HG03045 (cell line): ENCODE measurements around the gene SHISA7.
A peak's percentile ranks its signal among the peaks of the same experiment; 100 is the strongest.

ENCODE experiments used
- ATAC-seq: cut with Tn5 transposase; IDR thresholded peaks from one replicate; pipeline ENCODE4 v1.9.1; 2021; ENCODE audit warnings: mild to moderate bottlenecking, moderate library complexity; ENCODE audit not compliant: unreplicated experiment

Gene SHISA7

DNA sequence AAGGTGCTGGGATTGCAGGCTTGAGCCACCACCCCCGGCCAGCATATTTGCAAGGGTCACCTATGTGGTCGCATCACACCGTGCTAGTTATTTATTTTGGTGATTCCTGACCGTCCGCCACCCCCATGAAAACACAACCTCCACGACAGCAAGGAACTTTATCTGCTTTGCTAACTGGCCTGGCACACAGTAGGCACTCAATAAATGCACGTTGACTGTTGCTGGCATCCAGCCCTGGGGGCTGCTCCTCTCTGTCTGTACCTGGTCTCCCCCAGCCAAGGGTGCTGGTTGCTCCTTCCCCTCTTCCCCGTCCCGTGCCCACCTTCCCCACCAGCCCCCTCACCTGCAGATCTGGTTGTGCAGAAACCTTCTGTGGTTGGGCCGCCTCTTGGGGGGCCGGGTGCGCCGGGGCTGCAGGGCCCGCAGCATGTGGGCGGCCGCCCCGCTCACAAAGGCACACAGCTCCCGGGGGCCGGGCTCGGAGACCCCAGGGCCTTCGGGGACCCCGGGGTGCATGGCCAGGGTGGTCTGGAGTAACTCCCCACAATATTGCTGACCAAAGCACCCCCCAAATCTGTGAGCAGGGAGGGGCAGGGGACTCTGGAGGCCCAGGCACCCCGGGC, 21.1 kb upstream of the SHISA7 start:
- no peak for ATAC-seq

DNA sequence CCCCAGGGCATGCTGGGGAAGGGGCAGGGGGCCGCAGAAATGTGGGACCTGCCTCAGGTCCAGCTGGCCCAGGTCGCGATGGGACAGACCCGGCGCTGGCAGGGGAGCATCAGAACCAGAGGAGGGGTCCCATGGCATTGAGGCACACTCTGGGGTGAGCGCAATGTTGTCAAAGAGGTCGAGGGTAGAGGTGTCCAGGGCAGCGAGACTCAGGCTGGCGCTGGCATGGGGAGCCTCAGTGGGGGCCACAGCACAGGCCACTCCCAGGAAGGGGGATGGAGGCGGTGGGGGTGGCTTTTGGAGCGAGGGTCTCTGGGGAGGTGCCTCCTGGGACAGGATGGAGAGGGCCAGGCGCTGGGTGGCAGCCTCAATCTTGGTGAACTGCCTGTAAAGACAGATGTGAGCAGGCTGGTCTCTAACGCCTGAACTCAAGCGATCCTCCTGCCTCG, 20.5 kb upstream of the SHISA7 start:
- ATAC-seq, result no peak

DNA sequence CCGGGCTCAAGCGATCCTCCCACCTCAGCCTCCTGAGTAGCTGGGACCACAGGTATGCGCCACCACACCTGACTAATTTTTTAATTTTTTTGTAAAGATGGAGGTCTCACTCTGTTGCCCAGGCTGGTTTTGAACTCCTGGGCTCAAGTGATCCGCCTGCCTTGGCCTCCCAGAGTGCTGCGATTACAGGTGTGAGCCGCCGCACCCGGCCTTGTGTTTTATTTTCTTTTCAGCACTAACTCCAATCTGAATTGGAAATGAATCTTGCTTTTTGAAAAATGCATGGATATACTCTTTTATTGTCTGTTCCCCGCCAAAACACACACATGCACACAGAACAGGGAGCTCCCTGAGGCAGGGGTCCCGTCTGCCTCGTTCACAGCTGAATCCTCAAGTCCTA, 19.6 kb upstream of the SHISA7 start:
- no peak for ATAC-seq

DNA sequence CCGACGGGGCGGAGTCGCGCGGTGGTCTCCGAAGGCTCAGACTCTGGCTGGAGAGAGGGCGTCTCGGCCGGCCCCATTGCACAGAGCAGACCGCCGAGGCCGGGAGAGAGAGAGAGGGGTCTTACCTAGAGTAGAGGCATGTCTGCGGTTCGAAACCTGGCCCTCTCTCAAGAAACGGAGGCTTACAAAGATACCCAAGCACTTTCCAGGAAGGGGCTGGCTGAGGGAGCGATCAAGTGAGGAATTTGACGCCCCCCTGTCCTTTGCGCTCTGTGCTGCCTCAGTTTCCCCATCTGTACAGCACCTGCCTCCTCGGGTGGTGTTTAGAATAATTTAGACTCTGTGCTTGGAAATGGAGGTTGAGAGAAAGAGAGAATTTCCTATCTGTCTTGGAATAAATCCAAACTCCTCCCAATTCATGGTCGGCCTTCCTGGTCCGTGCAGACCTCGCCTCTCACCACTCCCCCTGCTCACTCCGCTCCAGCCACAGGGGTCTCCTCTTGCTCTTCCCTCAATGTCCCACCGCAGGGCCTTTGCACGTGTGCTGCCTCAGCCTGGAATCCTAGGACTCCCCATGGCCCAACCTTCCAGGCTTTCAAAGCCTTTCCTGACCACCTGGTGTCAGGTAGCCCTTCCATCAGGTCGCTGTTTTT, 19.0 kb upstream of the SHISA7 start:
- ATAC-seq, result no peak

DNA sequence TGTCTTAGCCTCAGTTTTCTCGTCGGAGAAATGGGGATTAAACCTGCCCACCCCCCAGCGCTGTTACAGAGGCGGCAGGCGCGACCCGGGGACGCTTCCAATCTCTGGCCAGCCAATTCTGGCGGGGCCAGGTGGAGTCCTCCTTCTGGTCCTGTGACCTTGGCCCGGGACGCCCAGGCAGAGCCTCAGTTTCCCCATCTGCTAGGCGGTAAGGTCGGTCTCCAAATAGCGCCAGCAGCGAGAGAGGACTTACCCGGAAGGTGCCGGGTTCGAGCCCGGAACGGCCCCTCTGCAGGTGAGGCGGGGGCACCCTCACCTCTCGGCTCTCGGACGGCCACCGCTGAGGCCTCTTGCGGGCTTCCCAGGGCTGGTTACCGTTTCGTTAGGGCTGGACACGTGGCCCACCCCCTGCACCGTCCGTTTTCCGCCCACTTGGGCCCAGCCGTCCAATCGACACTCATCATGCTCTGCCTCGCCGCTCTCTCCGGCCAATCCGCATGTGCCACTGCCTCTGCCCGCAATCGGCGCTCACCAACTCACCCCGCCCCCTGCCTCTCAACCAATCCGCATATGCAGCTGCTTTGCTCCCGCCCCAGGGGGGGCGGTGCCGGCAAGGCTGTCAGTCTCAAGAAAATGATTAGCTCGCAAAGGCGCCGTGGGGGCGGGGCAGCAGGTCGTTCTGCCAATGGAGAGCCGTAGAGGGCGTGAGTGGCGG, 18.3 kb upstream of the SHISA7 start, which contains the start of gene ISOC2:
Gene ISOC2 (minus strand): TSS at position 384 of the 715 bp plus-strand sequence. CDS start 5,156 bp downstream, outside the sequence.
- peak; percentile 94 for ATAC-seq

DNA sequence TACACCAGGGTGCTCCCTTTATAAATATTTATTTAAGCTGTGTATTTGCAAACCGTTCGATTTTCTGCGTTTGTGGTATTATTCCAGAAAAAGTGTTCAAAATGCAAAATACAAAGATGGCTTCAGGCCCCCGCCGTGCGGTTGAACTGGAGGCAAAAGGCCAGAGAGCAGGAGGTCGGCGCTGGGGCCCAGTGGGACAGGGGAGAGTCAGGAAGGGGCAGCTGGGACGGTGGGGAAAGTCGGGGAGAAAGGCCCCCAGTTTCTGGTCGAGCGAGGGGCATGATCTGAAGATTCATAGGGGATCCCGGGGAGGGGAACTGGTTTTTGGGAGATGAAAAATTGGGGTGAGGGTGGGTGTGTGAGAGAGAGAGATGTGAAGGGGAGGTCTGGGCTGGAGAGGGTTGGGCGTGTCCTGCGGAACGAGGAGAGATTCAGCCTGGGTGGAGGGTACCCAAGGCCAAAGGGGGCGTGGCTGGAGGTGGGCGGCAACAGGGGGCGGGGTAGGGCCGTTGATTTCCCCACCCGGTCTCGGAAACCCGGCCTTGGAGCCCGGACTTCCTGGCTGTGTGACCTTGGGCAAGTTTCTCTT, 17.7 kb upstream of the SHISA7 start:
- ATAC-seq, result no peak

DNA sequence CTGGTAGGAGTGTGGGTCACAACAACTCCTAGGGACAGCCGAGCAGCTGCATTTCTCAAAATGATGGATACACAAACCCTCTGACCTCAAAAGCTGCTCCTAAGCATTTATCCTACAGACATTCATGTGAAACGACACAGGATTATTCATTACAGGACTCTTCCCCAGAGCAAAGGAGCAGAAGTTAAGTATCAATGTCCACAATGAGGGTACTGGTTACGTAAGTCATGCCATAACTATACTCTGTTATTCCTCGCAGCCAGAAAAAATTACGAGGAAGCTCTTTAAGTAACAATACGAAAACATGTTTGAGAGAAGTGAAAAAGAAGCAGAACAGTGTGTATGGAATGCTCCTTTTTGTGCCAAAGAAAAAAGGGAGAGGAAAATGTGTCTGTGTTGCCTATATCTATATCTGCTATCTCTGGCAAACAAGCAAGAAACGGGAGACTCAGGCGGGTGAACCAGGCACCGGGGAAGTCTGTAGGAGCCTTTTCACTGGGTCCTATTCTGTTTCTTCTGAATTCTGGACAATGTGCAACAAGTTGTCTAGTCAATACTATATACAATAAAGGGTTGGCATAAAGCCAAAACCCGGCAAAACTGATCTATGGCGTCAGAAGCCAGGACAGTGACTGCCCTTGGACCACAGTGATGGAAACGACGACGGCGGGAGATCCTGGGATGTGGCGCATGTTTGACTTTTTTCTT, 17.0 kb upstream of the SHISA7 start:
- no peak for ATAC-seq

DNA sequence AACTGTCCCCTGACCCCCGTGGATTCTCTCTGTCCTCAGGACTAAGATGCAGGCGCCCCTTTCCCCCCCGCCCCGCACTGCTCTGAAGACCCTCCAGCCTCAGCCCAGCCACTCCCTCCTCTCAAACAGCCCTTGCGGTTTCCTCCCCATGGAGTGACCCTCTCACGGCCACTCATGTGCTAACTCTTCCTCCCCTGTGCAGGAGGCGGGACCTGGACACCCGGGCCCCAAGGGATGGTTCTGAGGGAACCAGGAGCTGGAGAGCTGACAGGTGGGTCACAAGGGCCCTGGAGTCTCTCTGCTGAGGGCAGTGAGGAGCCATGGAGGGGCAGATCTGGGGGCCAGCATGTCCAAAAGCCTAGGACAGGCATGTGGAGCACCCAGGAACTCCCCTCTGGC, 16.4 kb upstream of the SHISA7 start:
- ATAC-seq, result no peak

DNA sequence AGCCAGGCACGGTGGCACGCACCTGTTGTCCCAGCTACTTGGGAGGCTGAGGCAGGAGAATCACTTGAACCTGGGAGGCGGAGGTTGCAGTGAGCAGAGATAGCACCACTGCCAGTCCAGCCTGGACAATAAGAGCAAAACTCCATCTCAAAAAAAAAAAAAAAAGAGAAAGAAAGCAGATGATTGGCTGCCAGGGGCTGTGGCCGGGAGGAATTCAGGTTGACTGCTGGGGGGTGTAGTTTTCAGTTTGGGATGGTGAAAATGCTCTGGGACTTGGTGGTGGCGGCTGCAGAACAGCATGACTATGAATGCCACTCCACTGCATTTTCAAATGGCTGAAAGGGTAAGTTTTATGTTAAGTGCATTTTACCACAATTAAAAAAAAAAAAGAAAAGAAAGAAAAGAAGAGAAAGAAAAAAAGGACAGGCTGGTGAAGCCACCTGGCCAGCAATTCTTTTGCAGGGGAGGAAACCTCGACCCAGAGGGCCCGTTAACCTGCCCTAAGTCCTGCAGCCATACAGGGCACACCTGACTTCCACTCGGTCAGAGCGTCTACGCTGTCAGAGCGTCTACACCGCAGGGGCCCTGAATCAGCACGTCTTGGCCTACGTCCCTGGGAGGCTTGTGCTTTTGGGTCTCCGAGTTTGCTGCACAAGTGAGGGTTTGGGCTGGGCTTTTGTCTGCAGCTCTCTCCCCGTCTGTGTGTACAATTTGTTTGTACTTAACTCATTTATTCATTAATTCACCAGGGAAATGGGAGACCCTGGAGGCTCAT, 14.8 kb upstream of the SHISA7 start:
- ATAC-seq, result no peak

DNA sequence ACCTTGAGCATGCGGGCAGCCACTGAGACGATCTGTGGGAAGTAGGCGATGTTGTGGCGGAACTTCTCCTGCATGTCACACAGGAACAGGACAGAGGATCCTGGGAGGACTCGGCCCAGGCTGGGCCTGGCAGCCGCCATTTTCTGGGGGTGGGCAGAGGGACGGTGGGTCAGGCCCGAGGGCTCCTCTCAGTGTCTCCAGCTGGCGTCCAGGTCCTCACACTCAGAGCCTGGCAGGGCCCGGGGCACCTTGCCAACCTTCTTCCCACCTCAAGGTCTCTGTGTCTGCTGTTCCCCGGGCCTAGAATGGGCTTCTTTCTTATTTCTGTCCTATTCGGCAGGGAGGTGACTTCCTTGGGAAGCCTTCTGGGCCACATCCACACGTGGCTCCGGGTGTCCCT, 13.2 kb upstream of the SHISA7 start:
- ATAC-seq, result no peak

DNA sequence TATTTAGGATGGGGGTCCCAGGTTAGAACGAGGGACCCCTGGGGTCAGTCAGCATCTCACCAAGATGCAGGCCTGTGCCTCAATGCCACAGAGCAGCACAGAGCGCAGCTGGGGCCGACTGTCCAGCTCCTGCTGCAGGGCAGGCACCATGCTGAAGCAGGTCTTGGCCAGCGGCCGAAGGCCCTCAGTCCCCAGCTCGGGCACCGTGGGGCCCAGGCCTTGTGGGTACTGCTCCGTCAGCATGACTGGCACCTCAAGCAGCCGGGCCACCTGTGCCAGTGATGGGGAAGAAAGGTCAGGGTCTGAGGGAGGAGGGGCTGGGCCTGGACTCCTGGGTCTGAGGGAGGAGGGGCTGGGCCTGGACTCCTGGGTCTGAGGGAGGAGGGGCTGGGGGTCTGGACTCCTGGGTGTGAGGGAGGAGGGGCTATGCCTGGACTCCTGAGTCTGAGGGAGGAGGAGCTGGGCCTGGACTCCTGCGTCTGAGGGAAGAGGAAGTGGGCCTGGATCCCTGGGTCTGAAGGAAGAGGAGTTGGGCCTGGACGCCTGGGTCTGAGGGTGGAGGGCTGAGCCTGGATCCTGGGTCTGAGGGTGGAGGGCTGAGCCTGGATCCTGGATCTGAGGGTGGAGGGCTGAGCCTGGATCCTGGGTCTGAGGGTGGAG, 12.6 kb upstream of the SHISA7 start:
- ATAC-seq, result no peak

DNA sequence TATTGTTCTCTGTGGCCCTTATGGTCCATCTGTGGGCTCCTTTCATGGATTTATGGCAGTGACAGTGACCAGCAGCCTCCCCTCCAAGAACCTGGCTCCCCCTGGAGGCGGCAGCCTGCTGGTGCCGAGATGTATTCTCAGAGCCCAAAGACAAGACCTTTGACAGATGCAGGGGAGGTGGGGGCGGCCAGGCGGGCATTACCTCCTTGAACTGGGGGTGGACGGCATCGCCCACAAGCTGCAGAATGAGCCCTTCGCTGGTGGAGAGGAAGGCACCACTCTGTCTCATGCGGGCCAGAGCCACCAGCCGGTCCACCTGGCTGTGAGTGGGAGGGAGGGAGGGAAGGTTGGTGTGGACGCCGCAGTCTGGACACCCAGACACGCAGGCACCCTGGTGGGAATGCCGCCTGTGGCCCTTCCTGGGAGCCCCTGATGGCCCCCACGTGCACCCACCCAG, 11.7 kb upstream of the SHISA7 start:
- ATAC-seq, result no peak

DNA sequence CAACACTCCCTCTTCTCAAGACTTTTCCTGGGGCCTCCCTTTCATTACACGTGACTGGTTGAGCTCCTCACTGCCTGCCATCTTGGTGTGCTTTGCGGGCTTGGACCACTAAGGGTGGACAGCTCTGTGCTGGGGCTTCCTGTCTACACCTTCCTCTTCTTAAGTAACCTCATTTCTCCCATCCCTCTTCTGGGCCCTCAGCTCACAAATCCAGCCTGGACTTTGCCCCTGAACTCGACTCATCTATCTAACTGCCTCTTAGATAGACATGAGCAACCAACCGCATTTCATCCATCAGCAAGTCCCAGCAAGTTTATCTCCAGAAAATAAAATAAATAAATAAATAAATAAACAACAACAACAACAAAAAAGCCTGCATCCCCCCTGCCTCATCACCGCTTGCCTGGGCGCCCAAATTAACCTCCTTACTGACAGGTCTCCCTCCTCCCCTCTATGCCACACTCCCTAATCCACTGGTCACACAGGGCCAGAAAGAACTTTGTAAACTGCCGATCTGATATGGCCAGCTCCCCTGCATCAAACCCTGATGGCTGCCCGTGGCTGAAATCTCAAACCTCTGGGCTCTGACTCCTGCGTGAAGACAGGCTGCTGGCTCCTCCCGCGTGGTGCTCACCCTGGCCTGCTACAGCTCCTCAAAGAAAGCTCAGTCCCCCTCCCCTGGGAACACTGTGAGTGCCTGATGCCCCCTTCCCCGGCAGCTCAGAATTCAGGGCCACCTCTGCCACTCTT, 10.6 kb upstream of the SHISA7 start:
- no peak for ATAC-seq

DNA sequence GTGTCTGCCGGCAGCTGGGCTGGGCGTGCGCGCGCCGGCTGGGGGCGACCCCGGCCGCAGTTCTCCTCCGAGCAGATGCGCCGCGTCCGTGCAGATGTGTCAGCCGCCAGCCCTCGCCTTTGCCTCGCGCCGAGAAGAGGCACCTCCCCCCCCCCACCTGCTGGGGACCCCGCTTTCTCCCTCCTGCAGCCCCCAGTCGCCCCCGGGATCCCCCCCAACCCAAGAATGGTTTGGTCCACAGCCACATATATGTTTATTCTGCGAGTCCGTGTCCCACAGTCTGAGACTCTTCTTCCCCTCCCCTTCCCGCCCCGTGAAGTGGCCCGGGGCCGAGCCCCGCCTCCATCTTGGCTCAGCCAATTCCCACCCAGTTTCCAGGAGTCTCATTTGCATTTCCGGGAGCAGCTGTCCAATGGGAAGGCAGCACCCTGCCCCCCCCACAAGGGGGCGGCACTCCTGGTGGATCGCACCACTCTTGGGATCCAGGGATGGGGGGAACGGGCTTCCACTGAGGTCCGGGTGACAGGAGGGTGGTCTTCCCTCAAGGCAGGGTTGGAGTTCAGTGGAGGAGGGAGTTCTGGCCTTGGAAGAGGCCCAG, 9.7 kb upstream of the SHISA7 start:
- no peak for ATAC-seq

DNA sequence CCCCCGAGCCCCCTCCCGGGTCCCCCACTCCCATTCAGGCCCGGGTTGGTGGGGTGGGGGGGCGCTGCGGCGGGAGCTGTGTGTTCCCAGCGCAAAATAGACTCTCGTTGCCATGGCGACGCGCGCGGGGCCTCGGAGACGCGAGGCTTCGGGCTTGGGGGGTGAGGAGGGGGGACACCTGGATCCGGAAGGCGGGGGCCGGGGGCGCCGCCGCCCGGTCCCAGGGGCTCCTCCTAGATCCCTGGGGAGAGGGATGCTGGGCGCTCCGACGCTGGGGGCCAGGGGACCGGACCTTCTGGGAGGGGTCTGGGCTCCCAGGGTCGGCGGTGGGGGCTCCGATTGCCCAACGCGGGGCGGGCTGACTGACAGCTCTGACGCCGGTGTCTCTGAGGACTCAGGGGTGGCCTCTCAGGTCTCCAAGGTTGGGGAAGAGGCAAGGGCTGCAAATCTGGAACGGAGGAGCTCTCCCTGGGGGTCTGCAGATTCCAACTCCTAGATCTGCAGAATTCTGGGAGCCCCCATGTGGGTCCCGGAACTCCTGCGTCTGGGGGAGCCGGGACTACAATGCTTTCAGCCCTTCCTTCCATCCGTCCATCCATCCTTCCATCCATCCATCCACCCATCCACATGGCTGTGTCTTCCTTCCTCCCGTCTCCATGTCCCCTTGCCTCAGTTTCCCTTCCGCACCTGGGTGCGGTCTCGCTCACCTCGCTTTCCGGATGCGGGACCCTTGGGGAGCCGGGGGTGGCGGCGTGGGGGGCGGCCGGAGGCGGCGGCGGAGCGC, 9.1 kb upstream of the SHISA7 start:
- ATAC-seq, result no peak

DNA sequence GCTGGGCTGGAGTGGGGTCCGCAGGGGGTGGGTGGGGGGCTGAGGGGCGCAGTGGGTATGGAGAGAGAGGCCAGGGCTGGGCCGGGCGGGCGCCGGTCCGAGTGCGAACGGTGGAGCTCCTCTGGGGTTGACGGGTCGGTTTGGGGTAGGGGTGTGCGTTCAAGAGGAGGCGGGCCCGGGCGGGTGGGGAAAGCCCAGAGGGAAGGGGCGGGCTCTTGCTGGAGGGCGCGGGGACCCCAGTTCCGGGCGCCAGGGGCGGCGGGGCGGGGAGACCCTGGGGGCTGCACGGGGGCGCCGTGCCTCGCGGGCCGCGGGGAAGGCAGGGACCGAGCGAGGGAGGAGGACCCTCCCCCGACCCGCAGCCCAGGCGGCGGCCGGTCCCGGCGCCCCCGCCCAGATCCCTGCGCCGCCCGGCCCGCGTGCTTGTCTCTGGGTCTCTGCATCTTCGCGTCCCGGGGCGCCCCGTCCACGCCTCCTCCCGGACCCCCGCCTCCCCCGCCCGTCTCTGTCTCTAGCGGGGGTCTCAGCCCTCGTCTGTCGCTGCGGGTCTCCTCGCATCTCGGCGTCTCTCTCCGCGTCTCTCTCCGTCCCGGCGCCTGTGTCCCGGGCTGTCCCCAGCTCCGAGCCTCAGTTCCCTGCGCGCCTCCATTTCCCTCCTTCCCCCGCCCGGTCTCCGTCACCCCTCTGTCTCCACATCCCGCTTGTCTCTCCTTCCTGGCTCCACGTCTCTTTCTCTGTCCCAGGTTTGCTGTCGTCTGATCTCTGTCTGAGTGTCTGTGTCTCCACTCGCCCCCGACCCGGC, 8.3 kb upstream of the SHISA7 start:
- no peak for ATAC-seq

DNA sequence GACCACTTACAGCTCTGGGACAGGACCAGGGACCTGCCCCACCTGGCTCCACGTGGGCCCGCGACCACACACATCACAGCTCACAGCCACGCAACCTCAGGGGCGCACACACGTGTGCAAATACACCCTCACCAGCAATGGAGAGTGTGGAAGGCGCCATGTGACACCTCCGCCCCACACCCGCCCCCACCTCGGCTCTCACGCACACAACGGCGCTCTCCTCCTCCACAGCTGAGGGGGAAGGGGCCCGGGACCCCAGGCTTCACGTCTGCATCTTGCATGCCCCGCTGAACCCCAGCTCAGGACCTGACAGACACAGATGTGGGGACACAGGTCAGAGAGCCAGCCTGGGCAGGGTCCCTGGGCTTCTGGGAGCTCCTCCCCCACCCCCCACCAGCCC, 6.4 kb upstream of the SHISA7 start:
- ATAC-seq, result no peak
